HepG2 (cell line): ENCODE results near the gene SLC6A6. TPM values are rescaled to one million over a fixed set of nuclear protein-coding genes. Genes with fewer than 3 reads are reported as not detected.

Experiments
- ATAC-seq: fragments of 200-7000 bp; cut with Tn5 transposase; 3 replicates; pipeline ENCODE4 v1.9.1; 2020; ENCODE audit warnings: mild to moderate bottlenecking, moderate library complexity
- BruUV-seq: library from RNA; stranded (reverse); fragments of 400-500 nt; replicated peaks from 2 replicates; lab custom pipeline; 2021; lab: Mats Ljungman, UMichigan
- CTCF ChIA-PET: fragments of 300-600 bp; formaldehyde crosslinking; extraction: SDS; loops from one replicate; lab custom pipeline; 2021; ENCODE audit warnings: low total read pairs, inconsistent platforms, low intra/inter-chr PET ratio; lab: Yijun Ruan, JAX
- POLR2A ChIA-PET: fragments of 350-600 bp; sonication (Branson Sonifier 250); formaldehyde crosslinking; loops from one replicate; lab custom pipeline; 2020; ENCODE audit warnings: antibody characterized with exemption, inconsistent platforms; lab: Yijun Ruan, JAX
- DNase-seq: peaks from one replicate; pipeline ENCODE4 v3.0.0-alpha.2; 2015; ENCODE audit warnings: low spot score
- FAIRE-seq: peaks from 3 replicates; lab custom pipeline; 2011; peaks lifted over from hg19 to GRCh38; lab: Jason Lieb, UNC
- H2AFZ ChIP-seq: one replicate; pipeline ENCODE4 v1.6.1; 2011; ENCODE audit warnings: low read length, inconsistent platforms
- H3K27ac ChIP-seq: fragments of 300-600 bp; 3 replicates; pipeline ENCODE4 v1.8.0; 2011; ENCODE audit warnings: mixed run types, mild to moderate bottlenecking, mixed read lengths, low read length, inconsistent platforms; ENCODE audit not compliant: insufficient read depth; ENCODE audit errors: extremely low read length
- H3K27me3 ChIP-seq, 2 experiments: fragments of 200-600 bp in 1 of 2; 2 replicates in 1 of 2; 3 replicates in 1 of 2; pipeline versions ENCODE4 v1.6.0 to v1.8.0; 2011; ENCODE audit warnings: low read length in 2 of 2, mild to moderate bottlenecking in 2 of 2, moderate library complexity in 2 of 2, inconsistent platforms in 1 of 2; ENCODE audit not compliant: insufficient read depth in 2 of 2, control insufficient read depth in 1 of 2
- H3K36me3 ChIP-seq, 2 experiments: fragments of 200-600 bp in 1 of 2; replicated peaks in 1 of 2; 2 replicates in 1 of 2; 3 replicates in 1 of 2; pipeline versions ENCODE4 v1.5.1 to v1.8.0; 2011; ENCODE audit warnings: low read length in 2 of 2, inconsistent platforms in 1 of 2; ENCODE audit not compliant: insufficient read depth in 2 of 2, control insufficient read depth in 1 of 2
- H3K4me1 ChIP-seq: 2 replicates; pipeline ENCODE4 v1.5.1; 2012; ENCODE audit warnings: low read length, inconsistent platforms; ENCODE audit not compliant: insufficient read depth
- H3K4me2 ChIP-seq: 2 replicates; pipeline ENCODE4 v1.6.0; 2011; ENCODE audit warnings: low read depth, low read length, inconsistent platforms
- H3K4me3 ChIP-seq, 3 experiments: fragments of 200-600 bp in 1 of 3; sonication (generic), shearing (Covaris generic) in 1 of 3; replicated peaks in 1 of 3; 2 replicates each; pipeline ENCODE4 v1.5.1; 2011 to 2016; ENCODE audit warnings: low read length in 3 of 3, inconsistent platforms in 2 of 3, low read depth in 2 of 3, mild to moderate bottlenecking in 2 of 3, control low read depth in 1 of 3, mixed read lengths in 1 of 3; ENCODE audit not compliant: insufficient read depth in 1 of 3
- H3K79me2 ChIP-seq: one replicate; pipeline ENCODE4 v1.6.1; 2011; ENCODE audit warnings: low read length, inconsistent platforms; ENCODE audit not compliant: insufficient read depth
- H3K9ac ChIP-seq: 2 replicates; pipeline ENCODE4 v1.6.0; 2011; ENCODE audit warnings: mild to moderate bottlenecking, low read depth, low read length, inconsistent platforms; ENCODE audit not compliant: insufficient read depth
- H3K9me3 ChIP-seq: 2 replicates; pipeline ENCODE4 v1.5.1; 2012; ENCODE audit warnings: mild to moderate bottlenecking, low read length
- H4K20me1 ChIP-seq: 2 replicates; pipeline ENCODE4 v1.6.0; 2011; ENCODE audit warnings: inconsistent platforms, mild to moderate bottlenecking, low read length, moderate library complexity; ENCODE audit not compliant: insufficient read depth
- FOSL2 ChIP-seq: sonication (generic); formaldehyde crosslinking; IDR thresholded peaks from 2 replicates; pipeline ENCODE4 v1.4.0; 2020; ENCODE audit warnings: missing genetic modification reagents
- MAZ ChIP-seq, 2 experiments: sonication (generic) in 1 of 2; formaldehyde crosslinking in 1 of 2; IDR thresholded peaks; 2 replicates each; pipeline versions ENCODE4 v1.5.0 to v1.6.1; 2012 to 2020; ENCODE audit warnings: low read depth in 2 of 2, mild to moderate bottlenecking in 2 of 2, borderline replicate concordance in 1 of 2, improper control_type of control experiment in 1 of 2, low read length in 1 of 2, missing genetic modification reagents in 1 of 2, moderate library complexity in 1 of 2
- RFX5 ChIP-seq: IDR thresholded peaks from 2 replicates; pipeline ENCODE4 v1.6.1; 2011; ENCODE audit warnings: low read depth, low read length, improper control_type of control experiment
- TBL1XR1 ChIP-seq: fragments of 150-350 bp; IDR thresholded peaks from 2 replicates; pipeline ENCODE4 v1.6.1; 2014; ENCODE audit warnings: borderline replicate concordance, low read length; ENCODE audit not compliant: partially characterized antibody
- TP53 ChIP-seq: sonication (generic); formaldehyde crosslinking; conservative IDR thresholded peaks from 2 replicates; pipeline ENCODE4 v1.4.0; 2020; ENCODE audit warnings: missing genetic modification reagents
- ZFYVE20 ChIP-seq: sonication (generic); formaldehyde crosslinking; IDR thresholded peaks from 2 replicates; pipeline ENCODE4 v1.8.0; 2023; ENCODE audit warnings: low read depth, mild to moderate bottlenecking, moderate library complexity, missing genetic modification reagents, borderline replicate concordance
- ZNF816 ChIP-seq: sonication (generic); formaldehyde crosslinking; IDR thresholded peaks from 2 replicates; pipeline ENCODE4 v1.8.0; 2022; ENCODE audit warnings: missing genetic modification reagents, mild to moderate bottlenecking, borderline replicate concordance
- WGBS: methylation state at CpG from one replicate; pipeline ENCODE4 v1.1.6; 2017; ENCODE audit warnings: low lambda C conversion rate; 5-methylcytosine and 5-hydroxymethylcytosine counted together
- in situ Hi-C: cut with HindIII; loops from 2 replicates; pipeline ENCODE4 v1.10.0; 2017; ENCODE audit warnings: low pct_unique_long_range_greater_than_20kb; ENCODE audit not compliant: extremely low pct_ligation_motif_present
- intact Hi-C: fragments of 100-400 bp; cut with micrococcal nuclease; formaldehyde crosslinking; loops from one replicate; pipeline ENCODE4 v1.10.0; 2022; ENCODE audit not compliant: unreplicated experiment
- polyA plus RNA-seq, 8 experiments: library from polyadenylated mRNA; depleted of rRNA in 3 of 8; stranded (reverse) in 7 of 8; unstranded in 1 of 8; fragments of >200 nt; fragmentation: Illumina TruSeq in 4 of 8; extraction: Trizol in 4 of 8; gene quantifications; 2 replicates each; pipeline versions ENCODE4 v1.2.1 to v1.2.3, GENCODE V29; 2011 to 2016; ENCODE audit warnings: low read depth in 4 of 8, missing spikeins in 1 of 8, mixed read lengths in 1 of 8; ENCODE audit not compliant: insufficient read depth in 1 of 8
- total RNA-seq, 5 experiments: library from RNA; depleted of rRNA; stranded (reverse); fragments of >200 nt; fragmentation: Illumina TruSeq; extraction: Trizol; gene quantifications; 2 replicates each; pipeline ENCODE4 v1.2.3, GENCODE V29; 2016; ENCODE audit warnings: low read depth in 1 of 5
- TF ChIP-seq, protein P1 (sequence below): sonication (generic); formaldehyde crosslinking; IDR thresholded peaks from 2 replicates; pipeline ENCODE4 v1.4.0; 2020; ENCODE audit warnings: missing genetic modification reagents, borderline replicate concordance
- TF ChIP-seq, protein P2 (sequence below): sonication (generic); formaldehyde crosslinking; IDR thresholded peaks from 2 replicates; pipeline ENCODE4 v1.4.0; 2020; ENCODE audit warnings: missing genetic modification reagents, borderline replicate concordance
- TF ChIP-seq, protein P3 (sequence below): sonication (generic); IDR thresholded peaks from 2 replicates; pipeline ENCODE4 v1.6.1; 2016; ENCODE audit warnings: low read depth, borderline replicate concordance

SLC6A6 gene
- total and polyA plus RNA-seq, 2 of the 13 experiments (the other 11 are each of a cell fraction or from before 2014, with no cell fraction given), result 14.1 to 20.7 TPM

DNA sequence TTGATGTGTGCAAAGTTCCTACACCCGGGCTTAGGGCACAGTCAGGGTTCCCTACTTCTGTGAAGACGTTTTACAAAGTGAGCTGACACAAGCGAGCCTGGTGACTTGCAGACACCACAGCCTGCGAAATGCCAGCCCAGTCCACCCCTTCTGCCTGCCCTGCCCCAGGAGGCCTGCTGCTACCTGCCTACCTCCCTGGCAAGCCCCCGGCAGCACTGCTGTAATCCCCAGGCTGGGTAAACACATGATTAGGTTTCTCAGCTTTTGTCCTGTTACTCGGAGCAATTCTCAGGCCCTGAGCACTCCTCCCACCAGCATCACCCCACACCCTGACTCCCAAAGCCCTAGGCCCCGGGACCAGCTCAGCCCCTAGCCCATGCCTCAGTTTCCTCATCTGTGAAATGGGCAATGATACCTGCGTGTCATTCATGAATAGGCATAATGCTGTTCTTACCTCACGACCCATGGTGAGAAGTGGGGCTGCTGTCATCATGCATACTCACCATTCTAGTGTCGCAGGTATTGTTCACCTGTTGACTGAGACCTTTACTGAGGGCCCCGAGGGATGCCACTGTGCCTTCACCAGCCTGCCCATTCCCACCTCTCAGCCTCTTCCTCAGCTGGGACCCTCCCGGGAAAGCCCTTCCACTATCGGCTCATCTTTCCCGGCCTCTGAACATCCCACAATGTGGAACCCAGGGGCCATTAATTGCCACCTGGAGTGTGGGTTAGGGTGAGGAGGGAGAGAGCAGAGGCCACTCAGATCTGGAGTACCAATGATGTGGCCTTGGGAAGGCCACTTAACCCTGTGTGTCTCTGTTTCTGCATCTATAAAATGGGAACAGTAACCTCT, 31.5 kb upstream of the SLC6A6 start (continued):
- TF ChIP-seq, protein P1, sequence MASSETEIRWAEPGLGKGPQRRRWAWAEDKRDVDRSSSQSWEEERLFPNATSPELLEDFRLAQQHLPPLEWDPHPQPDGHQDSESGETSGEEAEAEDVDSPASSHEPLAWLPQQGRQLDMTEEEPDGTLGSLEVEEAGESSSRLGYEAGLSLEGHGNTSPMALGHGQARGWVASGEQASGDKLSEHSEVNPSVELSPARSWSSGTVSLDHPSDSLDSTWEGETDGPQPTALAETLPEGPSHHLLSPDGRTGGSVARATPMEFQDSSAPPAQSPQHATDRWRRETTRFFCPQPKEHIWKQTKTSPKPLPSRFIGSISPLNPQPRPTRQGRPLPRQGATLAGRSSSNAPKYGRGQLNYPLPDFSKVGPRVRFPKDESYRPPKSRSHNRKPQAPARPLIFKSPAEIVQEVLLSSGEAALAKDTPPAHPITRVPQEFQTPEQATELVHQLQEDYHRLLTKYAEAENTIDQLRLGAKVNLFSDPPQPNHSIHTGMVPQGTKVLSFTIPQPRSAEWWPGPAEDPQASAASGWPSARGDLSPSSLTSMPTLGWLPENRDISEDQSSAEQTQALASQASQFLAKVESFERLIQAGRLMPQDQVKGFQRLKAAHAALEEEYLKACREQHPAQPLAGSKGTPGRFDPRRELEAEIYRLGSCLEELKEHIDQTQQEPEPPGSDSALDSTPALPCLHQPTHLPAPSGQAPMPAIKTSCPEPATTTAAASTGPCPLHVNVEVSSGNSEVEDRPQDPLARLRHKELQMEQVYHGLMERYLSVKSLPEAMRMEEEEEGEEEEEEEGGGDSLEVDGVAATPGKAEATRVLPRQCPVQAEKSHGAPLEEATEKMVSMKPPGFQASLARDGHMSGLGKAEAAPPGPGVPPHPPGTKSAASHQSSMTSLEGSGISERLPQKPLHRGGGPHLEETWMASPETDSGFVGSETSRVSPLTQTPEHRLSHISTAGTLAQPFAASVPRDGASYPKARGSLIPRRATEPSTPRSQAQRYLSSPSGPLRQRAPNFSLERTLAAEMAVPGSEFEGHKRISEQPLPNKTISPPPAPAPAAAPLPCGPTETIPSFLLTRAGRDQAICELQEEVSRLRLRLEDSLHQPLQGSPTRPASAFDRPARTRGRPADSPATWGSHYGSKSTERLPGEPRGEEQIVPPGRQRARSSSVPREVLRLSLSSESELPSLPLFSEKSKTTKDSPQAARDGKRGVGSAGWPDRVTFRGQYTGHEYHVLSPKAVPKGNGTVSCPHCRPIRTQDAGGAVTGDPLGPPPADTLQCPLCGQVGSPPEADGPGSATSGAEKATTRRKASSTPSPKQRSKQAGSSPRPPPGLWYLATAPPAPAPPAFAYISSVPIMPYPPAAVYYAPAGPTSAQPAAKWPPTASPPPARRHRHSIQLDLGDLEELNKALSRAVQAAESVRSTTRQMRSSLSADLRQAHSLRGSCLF (CRISPR knock-in tag), result no peak
- TF ChIP-seq, all 625 proteins: peak for 2

DNA sequence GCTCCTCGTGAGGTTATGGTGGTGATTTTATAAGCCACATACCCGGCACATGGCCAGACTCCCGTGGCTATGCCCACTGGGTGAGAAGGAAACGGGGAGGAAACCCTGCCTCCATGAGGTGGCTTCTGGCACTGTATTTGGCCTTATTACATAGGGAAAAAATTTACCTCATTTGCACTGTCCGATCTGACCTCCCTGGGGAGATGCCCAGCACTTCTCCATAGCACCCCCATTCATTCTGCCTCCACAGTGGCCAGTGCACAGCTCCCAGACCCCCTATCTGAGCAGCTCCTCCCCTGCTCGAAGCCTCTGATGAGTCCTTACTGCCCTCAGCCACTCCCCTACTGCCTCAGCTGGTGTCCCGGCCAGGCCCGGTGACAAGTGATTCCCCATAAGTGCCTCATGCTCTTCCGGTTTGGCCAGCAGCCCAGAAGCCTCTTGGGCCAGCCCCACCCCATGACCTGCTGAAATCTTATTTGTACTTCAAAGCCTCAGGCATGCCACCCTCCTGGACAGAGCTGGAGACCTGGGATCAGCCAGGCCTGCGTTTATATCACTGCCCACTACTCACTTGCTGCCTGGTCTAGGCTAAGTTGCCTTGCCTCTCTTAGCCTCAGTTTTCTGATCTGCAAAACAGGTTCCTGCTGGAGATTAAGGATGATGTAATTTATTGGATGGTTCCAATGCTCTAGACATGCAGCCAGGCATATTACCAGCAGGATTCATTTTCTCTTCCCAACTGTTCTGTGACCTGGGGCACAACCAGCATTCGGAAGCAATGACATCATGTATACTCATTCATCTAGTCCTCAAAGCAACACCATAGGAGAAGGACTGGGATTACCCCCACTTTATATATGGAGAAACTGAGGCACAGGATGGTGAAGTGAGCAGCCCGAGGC, 30.6 kb upstream of the SLC6A6 start:
- peak; percentile 76 for DNase-seq
- Histone ChIP-seq H3K36me3 (no peaks in the 10 kb centered on the region), H3K27ac (no peak overlapping the region), H3K4me2 (peak overlapping the region; percentile 13), H2AFZ (no peak overlapping the region), H3K27me3 (peaks cover 3 to 34% of the 10 kb centered on the region in 2 experiments; a peak in 3 of 5 replicates), H3K9me3 (no peaks in the 10 kb centered on the region), H3K4me1 (peaks cover 38% of the 10 kb centered on the region), H3K4me3 (no peak overlapping the region), H3K79me2 (no peaks in the 10 kb centered on the region), H3K9ac (no peak overlapping the region), H4K20me1 (no peaks in the 10 kb centered on the region)
- in situ Hi-C loops, result loop anchor here (5.0 to 10.0 kb wide), 2 partner anchors 85 to 107 kb away; no protein-coding TSS in a partner anchor
- ChIA-PET POLR2A (no interaction called here), CTCF (no interaction called here)
- WGBS, result 15% methylated on average over 11 of the region's 12 CpGs
- intact Hi-C loops, result loop anchor here (1.0 kb wide), 1 partner anchor 111 kb away; no protein-coding TSS in a partner anchor
- FAIRE-seq, result no peak
- ATAC-seq, result peak; percentile 41
- BruUV-seq, result no TSS peak
- peak; percentile 31; the same call in 1 of the 2 replicates for TF ChIP-seq FOSL2
- TF ChIP-seq, protein P2, sequence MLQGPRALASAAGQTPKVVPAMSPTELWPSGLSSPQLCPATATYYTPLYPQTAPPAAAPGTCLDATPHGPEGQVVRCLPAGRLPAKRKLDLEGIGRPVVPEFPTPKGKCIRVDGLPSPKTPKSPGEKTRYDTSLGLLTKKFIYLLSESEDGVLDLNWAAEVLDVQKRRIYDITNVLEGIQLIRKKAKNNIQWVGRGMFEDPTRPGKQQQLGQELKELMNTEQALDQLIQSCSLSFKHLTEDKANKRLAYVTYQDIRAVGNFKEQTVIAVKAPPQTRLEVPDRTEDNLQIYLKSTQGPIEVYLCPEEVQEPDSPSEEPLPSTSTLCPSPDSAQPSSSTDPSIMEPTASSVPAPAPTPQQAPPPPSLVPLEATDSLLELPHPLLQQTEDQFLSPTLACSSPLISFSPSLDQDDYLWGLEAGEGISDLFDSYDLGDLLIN (CRISPR knock-in tag), result no peak
- no peak for TF ChIP-seq ZFYVE20
- TF ChIP-seq MAZ (IDR thresholded peaks at IDR 0.05; ENCODE audit: borderline replicate concordance, low read depth, low read length), result no peak
- no peak for TF ChIP-seq MAZ (CRISPR knock-in tag; IDR thresholded peaks at IDR 0.05; ENCODE audit: low read depth)
- TF ChIP-seq, protein P3, sequence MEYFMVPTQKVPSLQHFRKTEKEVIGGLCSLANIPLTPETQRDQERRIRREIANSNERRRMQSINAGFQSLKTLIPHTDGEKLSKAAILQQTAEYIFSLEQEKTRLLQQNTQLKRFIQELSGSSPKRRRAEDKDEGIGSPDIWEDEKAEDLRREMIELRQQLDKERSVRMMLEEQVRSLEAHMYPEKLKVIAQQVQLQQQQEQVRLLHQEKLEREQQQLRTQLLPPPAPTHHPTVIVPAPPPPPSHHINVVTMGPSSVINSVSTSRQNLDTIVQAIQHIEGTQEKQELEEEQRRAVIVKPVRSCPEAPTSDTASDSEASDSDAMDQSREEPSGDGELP, result peak; percentile 68; the same call in 1 of the 2 replicates
- no peak for TF ChIP-seq TBL1XR1
- TF ChIP-seq RFX5, result peak; percentile 61; the same call in 1 of the 2 replicates
- TF ChIP-seq TP53 (CRISPR knock-in tag), result no peak
- no peak for TF ChIP-seq ZNF816
